ENCODE measurements around the gene ZIC3. TPM values are rescaled to one million over a fixed set of nuclear protein-coding genes. Genes with fewer than 3 reads are reported as not detected.

ZIC3 gene
- total RNA-seq, 1 donor from 2014 or later = not detected

DNA sequence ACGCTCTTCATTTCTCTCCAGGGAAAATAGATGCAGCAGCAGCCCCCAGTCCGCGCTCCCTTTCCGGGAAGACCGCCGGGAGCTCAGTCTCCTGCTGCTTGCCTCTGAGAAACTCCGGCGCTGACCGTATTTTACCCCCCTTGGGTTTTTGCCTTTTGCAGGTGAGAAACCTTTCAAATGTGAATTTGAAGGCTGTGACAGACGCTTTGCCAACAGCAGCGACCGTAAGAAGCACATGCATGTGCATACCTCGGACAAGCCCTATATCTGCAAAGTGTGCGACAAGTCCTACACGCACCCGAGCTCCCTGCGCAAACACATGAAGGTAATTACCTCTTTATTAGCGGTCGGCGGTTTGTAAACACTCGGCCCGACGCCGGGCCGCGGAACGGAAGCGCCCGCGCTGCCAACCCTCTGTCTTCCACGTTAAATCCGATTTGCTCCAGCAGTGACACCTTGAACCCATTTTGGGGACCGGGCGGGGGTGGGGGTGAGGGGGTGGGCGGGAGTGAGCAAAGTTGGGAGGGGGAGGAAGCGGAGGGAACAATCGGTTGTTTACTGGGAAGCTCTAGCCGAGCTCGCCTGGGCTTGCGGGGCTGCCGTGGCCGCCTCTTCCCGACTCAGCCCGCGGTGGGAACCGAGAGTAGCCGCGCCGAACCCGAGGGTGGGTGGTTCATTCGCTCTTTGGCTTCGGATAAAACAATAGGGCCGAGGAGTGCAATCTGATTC is 3.0 kb downstream of the ZIC3 start:
- Histone ChIP-seq H3K4me3 (no peak overlapping the region), H3K27ac (no peak overlapping the region), H3K36me3 (no peaks in the 10 kb centered on the region), H3K27me3 (peaks cover 12% of the 10 kb centered on the region), H3K4me1 (no peaks in the 10 kb centered on the region), H3K9me3 (no peaks in the 10 kb centered on the region)
- intact Hi-C loops (cut with DNase I) = no loop called here
- TF ChIP-seq, protein P1, sequence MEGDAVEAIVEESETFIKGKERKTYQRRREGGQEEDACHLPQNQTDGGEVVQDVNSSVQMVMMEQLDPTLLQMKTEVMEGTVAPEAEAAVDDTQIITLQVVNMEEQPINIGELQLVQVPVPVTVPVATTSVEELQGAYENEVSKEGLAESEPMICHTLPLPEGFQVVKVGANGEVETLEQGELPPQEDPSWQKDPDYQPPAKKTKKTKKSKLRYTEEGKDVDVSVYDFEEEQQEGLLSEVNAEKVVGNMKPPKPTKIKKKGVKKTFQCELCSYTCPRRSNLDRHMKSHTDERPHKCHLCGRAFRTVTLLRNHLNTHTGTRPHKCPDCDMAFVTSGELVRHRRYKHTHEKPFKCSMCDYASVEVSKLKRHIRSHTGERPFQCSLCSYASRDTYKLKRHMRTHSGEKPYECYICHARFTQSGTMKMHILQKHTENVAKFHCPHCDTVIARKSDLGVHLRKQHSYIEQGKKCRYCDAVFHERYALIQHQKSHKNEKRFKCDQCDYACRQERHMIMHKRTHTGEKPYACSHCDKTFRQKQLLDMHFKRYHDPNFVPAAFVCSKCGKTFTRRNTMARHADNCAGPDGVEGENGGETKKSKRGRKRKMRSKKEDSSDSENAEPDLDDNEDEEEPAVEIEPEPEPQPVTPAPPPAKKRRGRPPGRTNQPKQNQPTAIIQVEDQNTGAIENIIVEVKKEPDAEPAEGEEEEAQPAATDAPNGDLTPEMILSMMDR (IDR thresholded peaks at IDR 0.05) = no peak
- no peak for DNase-seq (ENCODE audit: low spot score in 2 of 2)

DNA sequence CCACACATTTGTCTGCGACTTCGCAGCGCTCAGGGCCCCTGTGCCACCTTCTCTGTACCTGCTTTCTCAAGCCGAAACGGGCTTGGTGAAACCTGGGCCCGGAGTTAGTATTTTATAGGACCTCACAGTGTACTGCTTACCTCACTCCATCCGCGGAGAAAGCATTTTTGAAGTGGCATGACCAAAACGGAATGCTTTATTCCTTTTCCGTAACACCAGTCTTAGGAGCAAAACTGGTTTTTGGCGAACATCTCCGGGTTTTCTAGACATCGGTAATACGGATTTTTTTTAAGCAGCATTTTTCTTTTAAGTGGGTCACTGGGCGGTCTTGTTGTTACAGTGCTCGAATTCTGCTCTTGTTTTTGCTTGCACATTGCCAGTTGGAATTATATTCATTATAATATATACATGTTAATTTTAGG is 3.6 kb downstream of the ZIC3 start:
- intact Hi-C loops (cut with DNase I) = no loop called here
- Histone ChIP-seq H3K4me3 (no peak overlapping the region), H3K36me3 (no peaks in the 10 kb centered on the region), H3K4me1 (no peaks in the 10 kb centered on the region), H3K9me3 (no peaks in the 10 kb centered on the region), H3K27me3 (peaks cover 16% of the 10 kb centered on the region), H3K27ac (no peak overlapping the region)
- TF ChIP-seq, protein P1 (IDR thresholded peaks at IDR 0.05) = no peak
- no peak for DNase-seq (ENCODE audit: low spot score in 2 of 2)

DNA sequence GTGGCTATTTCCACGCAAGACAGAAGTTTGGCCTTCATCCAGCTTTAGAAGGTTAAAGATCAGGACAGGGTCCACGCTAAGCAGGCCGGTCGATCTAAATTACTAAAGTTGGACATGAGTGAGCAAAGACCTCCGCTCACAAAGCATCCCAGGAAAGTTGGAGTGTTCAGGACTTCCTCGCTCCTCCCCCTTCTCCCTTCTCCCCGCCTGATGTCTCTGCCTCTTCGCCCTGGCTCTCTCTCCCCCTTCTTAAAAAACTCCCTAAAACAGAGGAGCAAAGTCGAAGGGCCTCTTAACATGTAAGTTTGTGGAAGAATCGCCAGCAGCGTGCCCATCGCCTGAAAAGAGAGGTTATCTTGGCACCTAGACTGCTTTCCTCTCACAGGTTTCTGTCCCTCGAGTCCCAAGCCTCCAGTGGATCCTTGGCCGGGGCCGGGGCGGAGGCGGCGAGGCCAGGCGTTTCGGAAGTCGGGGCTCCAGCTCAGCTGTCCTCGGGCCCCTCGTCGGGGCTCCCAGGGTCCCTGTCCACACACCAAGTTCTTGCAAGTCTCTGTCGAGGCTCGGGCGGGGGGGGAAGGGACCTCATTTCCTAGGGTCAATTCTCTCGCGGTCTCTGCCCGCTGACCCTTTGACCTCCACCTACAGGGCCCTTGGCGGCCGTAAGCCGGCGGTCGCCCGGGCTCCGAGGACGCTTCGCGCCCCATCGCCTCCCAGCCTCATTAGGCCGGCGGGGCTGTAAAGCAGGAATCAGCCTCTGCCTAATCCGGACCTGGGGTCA is 7.6 kb downstream of the ZIC3 start:
- no peak overlapping the region for H3K27ac ChIP-seq
- peaks cover 23% of the 10 kb centered on the region for H3K27me3 ChIP-seq
- no peak for DNase-seq (ENCODE audit: low spot score in 2 of 2)
- H3K4me3 ChIP-seq = no peak overlapping the region
- TF ChIP-seq, protein P1 (IDR thresholded peaks at IDR 0.05) = no peak
- H3K9me3 ChIP-seq = no peaks in the 10 kb centered on the region
- intact Hi-C loops (cut with DNase I) = no loop called here
- H3K36me3 ChIP-seq = no peaks in the 10 kb centered on the region
- H3K4me1 ChIP-seq = no peaks in the 10 kb centered on the region

DNA sequence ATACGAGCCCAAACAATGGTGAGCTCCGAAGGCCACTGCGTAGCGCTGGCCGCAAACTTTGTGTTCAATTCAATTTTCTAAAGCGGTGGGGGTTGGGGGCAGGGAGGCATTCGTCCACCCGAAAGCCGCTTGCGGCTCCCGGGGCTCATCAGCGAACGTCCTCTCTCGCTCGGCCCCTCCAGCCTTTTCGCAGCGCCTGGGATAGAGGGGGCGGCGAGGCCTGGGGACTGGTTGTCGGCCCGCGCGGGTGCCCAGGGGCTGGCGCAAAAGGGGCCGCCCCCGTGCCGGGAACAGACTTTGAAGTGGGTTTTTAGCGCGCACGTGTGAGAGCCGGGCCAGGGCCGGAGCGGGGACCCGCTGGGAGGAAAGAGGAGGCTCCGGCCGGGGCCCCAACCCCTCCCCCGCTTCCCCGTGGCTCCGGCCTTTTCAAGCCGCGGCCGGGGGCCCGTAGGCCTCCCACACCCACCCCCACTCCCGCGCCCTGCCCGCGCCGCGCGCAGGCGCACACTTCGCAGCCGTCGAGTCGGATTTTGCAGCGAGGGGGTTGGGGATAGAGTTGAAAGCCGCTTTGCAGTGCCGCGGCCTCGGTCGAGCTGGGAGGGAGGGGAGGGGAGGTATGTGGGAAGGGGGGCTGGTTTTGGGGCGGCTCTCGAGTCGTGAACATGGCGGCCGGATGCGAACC is 8.3 kb downstream of the ZIC3 start:
- peaks cover 22% of the 10 kb centered on the region for H3K27me3 ChIP-seq
- intact Hi-C loops (cut with DNase I) = no loop called here
- no peak for DNase-seq (ENCODE audit: low spot score in 2 of 2)

DNA sequence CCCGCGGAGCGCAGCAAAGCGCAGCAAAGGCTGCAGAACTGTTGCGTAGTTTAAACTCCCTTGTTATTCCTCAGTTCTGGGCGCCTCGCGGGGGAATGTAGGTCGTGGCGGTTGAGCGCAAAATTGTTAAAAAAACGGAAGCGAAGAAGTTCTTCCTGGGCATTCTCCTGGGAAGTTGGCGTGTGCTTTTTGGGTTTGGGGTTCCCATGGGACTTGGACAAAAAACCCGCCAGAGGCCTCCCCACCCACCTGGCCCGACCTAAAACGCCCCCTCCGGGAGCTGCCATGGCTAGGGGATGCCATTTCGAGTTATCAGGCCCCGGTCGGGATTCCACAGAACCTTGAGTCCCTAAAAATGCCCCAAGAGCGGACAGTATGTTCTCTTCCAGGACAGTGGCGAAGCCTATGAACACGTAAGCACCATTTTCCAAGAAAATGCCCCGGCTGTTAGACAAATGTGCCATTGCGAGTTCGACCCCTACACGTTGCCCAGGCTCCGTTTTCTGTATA is 8.9 kb downstream of the ZIC3 start:
- no peaks in the 10 kb centered on the region for H3K4me1 ChIP-seq
- no peak overlapping the region for H3K4me3 ChIP-seq
- TF ChIP-seq, protein P1 (IDR thresholded peaks at IDR 0.05) = no peak
- no peaks in the 10 kb centered on the region for H3K9me3 ChIP-seq
- H3K27me3 ChIP-seq = peaks cover 17% of the 10 kb centered on the region
- intact Hi-C loops (cut with DNase I) = no loop called here
- H3K36me3 ChIP-seq = no peaks in the 10 kb centered on the region
- no peak overlapping the region for H3K27ac ChIP-seq
- no peak for DNase-seq (ENCODE audit: low spot score in 2 of 2)

More for the DNA sequence above, 8.3 kb downstream of the ZIC3 start:
- Histone ChIP-seq H3K36me3 (no peaks in the 10 kb centered on the region), H3K9me3 (no peaks in the 10 kb centered on the region), H3K27ac (no peak overlapping the region), H3K4me3 (no peak overlapping the region), H3K4me1 (no peaks in the 10 kb centered on the region)
- TF ChIP-seq, protein P1 (IDR thresholded peaks at IDR 0.05) = no peak
